Smooth muscle cell of trachea (primary cell): Measurements from ENCODE around the gene PILRB. TPM values are rescaled to one million over a fixed set of nuclear protein-coding genes. Genes with fewer than 3 reads are reported as not detected.

Experiments used
- total RNA-seq: library from RNA; depleted of rRNA; stranded (reverse); fragments of >200 nt; gene quantifications from 2 replicates; pipeline ENCODE4 v1.2.1, GENCODE V29; 2014

PILRB gene
- 7.8 and 8.9 TPM in 2 replicates for total RNA-seq

DNA sequence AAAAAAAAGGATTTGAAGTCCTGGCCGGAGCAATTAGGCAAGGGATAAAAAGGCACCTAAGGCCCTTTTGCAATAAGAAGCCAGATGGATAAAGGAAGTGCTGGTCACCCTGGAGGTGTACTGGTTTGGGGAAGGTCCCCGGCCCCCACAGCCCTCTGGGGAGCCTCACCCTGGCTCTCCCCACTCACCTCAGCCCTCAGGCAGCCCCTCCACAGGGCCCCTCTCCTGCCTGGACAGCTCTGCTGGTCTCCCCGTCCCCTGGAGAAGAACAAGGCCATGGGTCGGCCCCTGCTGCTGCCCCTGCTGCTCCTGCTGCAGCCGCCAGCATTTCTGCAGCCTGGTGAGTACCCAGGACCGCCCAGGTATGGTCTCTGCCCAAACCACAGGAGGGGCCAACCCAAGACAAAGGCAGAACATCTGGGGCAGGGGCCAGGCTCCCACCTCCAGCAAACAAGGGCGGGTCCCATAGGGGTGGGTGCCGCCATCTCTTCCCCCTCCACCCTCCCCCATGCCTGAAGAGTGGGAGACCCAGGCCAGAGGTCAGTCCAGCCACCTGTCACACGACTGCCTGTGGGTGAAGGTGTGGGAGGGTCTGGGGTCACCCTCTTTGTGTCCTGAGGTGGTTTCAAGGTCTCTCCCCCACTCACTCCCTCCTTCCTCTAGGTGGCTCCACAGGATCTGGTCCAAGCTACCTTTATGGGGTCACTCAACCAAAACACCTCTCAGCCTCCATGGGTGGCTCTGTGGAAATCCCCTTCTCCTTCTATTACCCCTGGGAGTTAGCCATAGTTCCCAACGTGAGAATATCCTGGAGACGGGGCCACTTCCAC lies at the start of gene PILRB:
TSS of gene PILRB (plus strand) at position 91 of the 830 bp plus-strand sequence. CDS start at position 277, 186 bp downstream.

DNA sequence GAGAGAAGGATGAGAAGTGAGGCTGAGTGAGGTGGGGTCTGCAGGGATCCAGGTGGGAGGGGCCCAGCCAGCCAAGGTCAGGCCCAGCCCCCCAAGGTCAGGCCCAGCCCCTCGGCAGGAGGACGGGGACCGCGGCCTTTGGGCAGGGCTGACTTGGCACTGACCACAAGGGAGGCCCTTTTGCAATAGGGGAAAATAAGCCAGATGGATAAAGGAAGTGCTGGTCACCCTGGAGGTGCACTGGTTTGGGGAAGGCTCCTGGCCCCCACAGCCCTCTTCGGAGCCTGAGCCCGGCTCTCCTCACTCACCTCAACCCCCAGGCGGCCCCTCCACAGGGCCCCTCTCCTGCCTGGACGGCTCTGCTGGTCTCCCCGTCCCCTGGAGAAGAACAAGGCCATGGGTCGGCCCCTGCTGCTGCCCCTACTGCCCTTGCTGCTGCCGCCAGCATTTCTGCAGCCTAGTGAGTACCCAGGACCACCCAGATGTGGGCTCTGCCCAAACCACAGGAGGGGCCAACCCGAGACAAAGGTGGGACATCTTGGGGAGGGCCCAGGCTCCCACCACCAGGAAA lies 15.4 kb downstream of the PILRB start, which contains the start of gene PILRA:
TSS of gene PILRA (plus strand) at position 227 of the 571 bp plus-strand sequence. CDS start at position 397, 170 bp downstream.

Other genes starting within 250 kb of the PILRB start
- 65.5 and 69.7 TPM in 2 replicates for gene TAF6, start 238.8 kb upstream of the PILRB start, total RNA-seq
- gene CNPY4, start 238.5 kb upstream of the PILRB start, total RNA-seq = 31.3 and 37.7 TPM in 2 replicates
- 2.5 and 3.6 TPM in 2 replicates for gene MBLAC1, start 231.2 kb upstream of the PILRB start, total RNA-seq
- gene LAMTOR4, start 209.2 kb upstream of the PILRB start, total RNA-seq = 59.9 and 108 TPM in 2 replicates
- 4.8 and 7.1 TPM in 2 replicates for gene TRAPPC14, start 199.4 kb upstream of the PILRB start, total RNA-seq
- gene GAL3ST4, start 189.5 kb upstream of the PILRB start, total RNA-seq = 4.1 and 12.7 TPM in 2 replicates
- 1.8 and 2.6 TPM in 2 replicates for gene GPC2, start 180.7 kb upstream of the PILRB start, total RNA-seq
- 0.66 and 1.6 TPM in 2 replicates for gene STAG3, start 180.2 kb upstream of the PILRB start, total RNA-seq
- gene PVRIG, start 138.2 kb upstream of the PILRB start, total RNA-seq = 0.17 TPM in 1 of 2 replicates, not detected in the other
- gene SPDYE3, start 50.4 kb upstream of the PILRB start, total RNA-seq = not detected in 2 replicates
- gene PILRA, start 15.4 kb downstream of the PILRB start, total RNA-seq = 0.15 and 0.50 TPM in 2 replicates
- 1.2 and 1.3 TPM in 2 replicates for gene ZCWPW1, start 70.6 kb downstream of the PILRB start, total RNA-seq
- 31.6 and 38.2 TPM in 2 replicates for gene MEPCE, start 71.7 kb downstream of the PILRB start, total RNA-seq
- gene PPP1R35, start 78.4 kb downstream of the PILRB start, total RNA-seq = 20.7 and 23.1 TPM in 2 replicates
- 0.73 and 2.6 TPM in 2 replicates for gene SPACDR, start 106.1 kb downstream of the PILRB start, total RNA-seq
- 24.9 and 35.6 TPM in 2 replicates for gene TSC22D4, start 121.1 kb downstream of the PILRB start, total RNA-seq
- 1.3 and 3.5 TPM in 2 replicates for gene NYAP1, start 125.8 kb downstream of the PILRB start, total RNA-seq
- gene AGFG2, start 181.1 kb downstream of the PILRB start, total RNA-seq = 6.1 and 8.4 TPM in 2 replicates
- gene SAP25, start 215.8 kb downstream of the PILRB start, total RNA-seq = not detected in 2 replicates
- gene LRCH4, start 228.0 kb downstream of the PILRB start, total RNA-seq = 20.5 and 21.2 TPM in 2 replicates
- 0.15 and 0.33 TPM in 2 replicates for gene FBXO24, start 228.2 kb downstream of the PILRB start, total RNA-seq
- gene PCOLCE, start 244.2 kb downstream of the PILRB start, total RNA-seq = 179 and 311 TPM in 2 replicates